Spleen (tissue), 11 donors: ENCODE measurements around the gene MACROD2. TPM values are rescaled to one million over a fixed set of nuclear protein-coding genes. Genes with fewer than 3 reads are reported as not detected.

ENCODE experiments used
- DNase-seq: peaks from one replicate; pipeline ENCODE4 v3.0.0-alpha.2; 2020
- H3K27ac ChIP-seq, 8 donors: fragments of 200-600 bp; sonication (generic) in 7 of 8; 1 replicate in 4 of 8; 2 replicates in 4 of 8; pipeline versions ENCODE4 v1.5.0 to v1.8.0; 2016 to 2021; ENCODE audit warnings: inconsistent platforms in 4 of 8, mild to moderate bottlenecking in 4 of 8, moderate library complexity in 1 of 8
- H3K27me3 ChIP-seq, 7 donors: fragments of 200-600 bp; sonication (generic) in 6 of 7; replicated peaks in 1 of 7; 1 replicate in 4 of 7; 2 replicates in 3 of 7; pipeline versions ENCODE4 v1.5.0 to v1.8.0; 2016 to 2021; ENCODE audit warnings: inconsistent platforms in 3 of 7, mild to moderate bottlenecking in 1 of 7
- H3K36me3 ChIP-seq, 6 donors: fragments of 200-600 bp; sonication (generic) in 5 of 6; 1 replicate in 4 of 6; 2 replicates in 2 of 6; pipeline versions ENCODE4 v1.5.0 to v1.8.0; 2016 to 2021; ENCODE audit warnings: inconsistent platforms in 2 of 6
- H3K4me1 ChIP-seq, 6 donors: fragments of 200-600 bp; sonication (generic) in 5 of 6; 1 replicate in 3 of 6; 2 replicates in 3 of 6; pipeline versions ENCODE4 v1.5.0 to v1.8.0; 2016 to 2021; ENCODE audit warnings: inconsistent platforms in 3 of 6
- H3K4me3 ChIP-seq, 8 donors: fragments of 200-600 bp; sonication (generic) in 7 of 8; 1 replicate in 4 of 8; 2 replicates in 4 of 8; pipeline versions ENCODE4 v1.5.0 to v1.8.0; 2016 to 2021; ENCODE audit warnings: inconsistent platforms in 4 of 8, mild to moderate bottlenecking in 4 of 8, moderate library complexity in 2 of 8
- H3K9me3 ChIP-seq, 8 donors: fragments of 200-600 bp; sonication (generic) in 7 of 8; 1 replicate in 4 of 8; 2 replicates in 4 of 8; pipeline versions ENCODE4 v1.5.0 to v1.8.0; 2016 to 2021; ENCODE audit warnings: inconsistent platforms in 4 of 8
- CTCF ChIP-seq, 11 experiments: fragments of 200-600 bp in 7 of 11; fragments of 450-650 bp in 4 of 11; sonication (generic) in 4 of 11; IDR thresholded peaks in 8 of 11; conservative IDR thresholded peaks in 3 of 11; 1 replicate in 7 of 11; 2 replicates in 4 of 11; pipeline versions ENCODE4 v1.4.0 to v1.8.0; 2016 to 2021; ENCODE audit warnings: antibody characterized with exemption in 11 of 11, inconsistent platforms in 4 of 11, mild to moderate bottlenecking in 1 of 11
- POLR2A ChIP-seq, 3 donors: fragments of 450-650 bp; IDR thresholded peaks; one replicate each; pipeline ENCODE4 v1.5.1; 2017; ENCODE audit warnings: antibody characterized with exemption in 3 of 3, mild to moderate bottlenecking in 1 of 3
- POLR2AphosphoS5 ChIP-seq, 3 donors: sonication (generic); formaldehyde crosslinking; IDR thresholded peaks; one replicate each; pipeline ENCODE4 v1.5.1; 2017; ENCODE audit warnings: antibody characterized with exemption in 3 of 3
- WGBS, 5 donors: extraction: QIAGEN DNeasy Blood & Tissue Kit in 3 of 5; methylation state at CpG; one replicate each; pipeline versions ENCODE4 v1.1.5 to v1.1.7; 2013 to 2018; 5-methylcytosine and 5-hydroxymethylcytosine counted together
- intact Hi-C: fragments of 100-400 bp; cut with DNase I; formaldehyde crosslinking; loops from one replicate; pipeline ENCODE4 v1.15.0; 2023; ENCODE audit warnings: low total_unique reads
- polyA plus RNA-seq, 3 donors: library from polyadenylated mRNA; stranded (reverse); fragments of 200-250 nt; gene quantifications; one replicate each; pipeline ENCODE4 v1.2.1, GENCODE V29; 2013
- total RNA-seq, 7 donors: library from RNA; depleted of rRNA in 3 of 7; stranded (reverse); fragments of >200 nt in 3 of 7; fragmentation: NEBNext Ultra II Directional in 4 of 7; extraction: Animal tissue kit (Norgen Biotek cat#: 25700) in 4 of 7; gene quantifications; one replicate each; pipeline versions ENCODE4 v1.1.0 to v1.2.1, GENCODE V29; 2016 to 2021
- donor health status: healthy with polysubstance abuse.
- donor health status: DM: no; HTN: no; CAD: no; lungs with moderate emphysema.
- donor health status: DM: no; HTN: no; CAD: no.
- donor health status: Bipolar disorder and iron deficiency.
- donor health status: healthy.
- donor health status: DM: no; HTN: no; CAD: no.
- donor health status: DM: yes; HTN: yes; CAD: no.

The MACROD2 gene
- total and polyA plus RNA-seq, 10 donors: 1.5 to 4.7 (median 3.4) TPM

- H3K9me3 ChIP-seq: no peaks in the 10 kb centered on the region
- H3K4me3 ChIP-seq: peak within 1 kb of the TSS; percentile 10 to 61 (median 21)
- peak within 1 kb of the TSS in 1 of 8 donors; percentile 9 for H3K27ac ChIP-seq
- H3K27me3 ChIP-seq: no peaks in the 10 kb centered on the region
- no peaks in the 10 kb centered on the region for H3K36me3 ChIP-seq
- H3K4me1 ChIP-seq: no peaks in the 10 kb centered on the region
- DNase-seq: no peak
- 24 to 29% (median 27%) methylated on average over 12 of the region's 12 CpGs for WGBS, 5 donors
- TF ChIP-seq CTCF (IDR thresholded peaks at IDR 0.05 in 8 of 11, conservative IDR thresholded peaks at IDR 0.05 in 3 of 11): peak in 9 of 11 experiments; percentile 24 to 64 (median 51)
- TF ChIP-seq POLR2AphosphoS5 (IDR thresholded peaks at IDR 0.05): peak in 2 of 3 donors; percentile 63 to 75
- no peak for TF ChIP-seq POLR2A (IDR thresholded peaks at IDR 0.05)
- intact Hi-C loops: no loop called here
Measured at GRCh38 chr20:14337400-14338171, 342.3 kb downstream of the MACROD2 start, which contains the start of gene FLRT3. Gene FLRT3, minus strand, starts transcription at chr20:14337612. Its CDS starts 10,106 bp downstream, at chr20:14327506.

GRCh38 chr20:14341801-14342200, 346.5 kb downstream of the MACROD2 start:
- Histone ChIP-seq H3K4me1 (no peaks in the 10 kb centered on the region), H3K4me3 (no peak overlapping the region), H3K27me3 (no peaks in the 10 kb centered on the region), H3K27ac (no peak overlapping the region), H3K36me3 (no peaks in the 10 kb centered on the region), H3K9me3 (no peaks in the 10 kb centered on the region)
- DNase-seq: no peak
- TF ChIP-seq CTCF (IDR thresholded peaks at IDR 0.05 in 8 of 11, conservative IDR thresholded peaks at IDR 0.05 in 3 of 11) (no peak), POLR2A (IDR thresholded peaks at IDR 0.05) (no peak), POLR2AphosphoS5 (IDR thresholded peaks at IDR 0.05) (no peak)
- intact Hi-C loops: no loop called here
- 68 to 83% (median 77%) methylated on average over 4 of the region's 4 CpGs for WGBS, 5 donors

- TF ChIP-seq POLR2AphosphoS5 (IDR thresholded peaks at IDR 0.05): no peak
- TF ChIP-seq CTCF (IDR thresholded peaks at IDR 0.05 in 8 of 11, conservative IDR thresholded peaks at IDR 0.05 in 3 of 11): no peak
- no peak for TF ChIP-seq POLR2A (IDR thresholded peaks at IDR 0.05)
- Histone ChIP-seq H3K36me3 (no peaks in the 10 kb centered on the region), H3K4me1 (no peaks in the 10 kb centered on the region), H3K27ac (no peak overlapping the region), H3K27me3 (no peaks in the 10 kb centered on the region), H3K4me3 (no peak overlapping the region), H3K9me3 (no peaks in the 10 kb centered on the region)
- intact Hi-C loops: no loop called here
- no peak for DNase-seq
- 24 to 84% (median 69%) methylated on average over 1 of the region's 1 CpG for WGBS, 5 donors
Measured at GRCh38 chr20:14342918-14343317, 347.6 kb downstream of the MACROD2 start.

GRCh38 chr20:14343491-14344065, 348.3 kb downstream of the MACROD2 start:
- 57 to 83% (median 67%) methylated on average over 2 of the region's 2 CpGs for WGBS, 5 donors
- intact Hi-C loops: no loop called here
- Histone ChIP-seq H3K9me3 (no peaks in the 10 kb centered on the region), H3K27ac (no peak overlapping the region), H3K4me1 (no peaks in the 10 kb centered on the region), H3K27me3 (no peaks in the 10 kb centered on the region), H3K4me3 (no peak overlapping the region), H3K36me3 (no peaks in the 10 kb centered on the region)
- no peak for DNase-seq
- TF ChIP-seq POLR2AphosphoS5 (IDR thresholded peaks at IDR 0.05): no peak
